SK-N-SH treated with all-trans-retinoic acid at 6 μM for 48 hours (cell line): Measurements from ENCODE around the gene SLC1A4.
"Not testable (repeated sequence)": the region's sequence is repeated elsewhere in the genome, so short reads cannot be mapped to it uniquely, and the experiment has no call there.

Experiments used
- ATAC-seq: fragments of 200-7000 bp; cut with Tn5 transposase; 3 replicates; pipeline ENCODE4 v1.9.1; 2020; ENCODE audit warnings: mild to moderate bottlenecking, moderate library complexity
- BACH2 ChIP-seq: fragments of 250-450 bp; sonication (Bioruptor Pico); IDR thresholded peaks from 2 replicates; pipeline ENCODE4 v1.9.0; 2021; ENCODE audit warnings: mild to moderate bottlenecking, borderline replicate concordance
- CSDC2 ChIP-seq: fragments of 250-450 bp; sonication (Bioruptor Pico); IDR thresholded peaks from 2 replicates; pipeline ENCODE4 v1.5.0; 2020; ENCODE audit warnings: mild to moderate bottlenecking, moderate library complexity
- ESRRG ChIP-seq: fragments of 250-450 bp; sonication (Bioruptor Pico); IDR thresholded peaks from 2 replicates; pipeline ENCODE4 v1.6.1; 2021; ENCODE audit warnings: mild to moderate bottlenecking
- GLIS3 ChIP-seq: fragments of 250-450 bp; sonication (Bioruptor Pico); IDR thresholded peaks from 2 replicates; pipeline ENCODE4 v1.5.0; 2020; ENCODE audit warnings: mild to moderate bottlenecking, moderate library complexity
- ISL1 ChIP-seq: fragments of 250-450 bp; sonication (Bioruptor Pico); IDR thresholded peaks from 2 replicates; pipeline ENCODE4 v2.1.2; 2022; ENCODE audit warnings: mild to moderate bottlenecking, moderate library complexity
- OSR1 ChIP-seq: fragments of 250-450 bp; sonication (Bioruptor Pico); IDR thresholded peaks from 2 replicates; pipeline ENCODE4 v1.8.0; 2022; ENCODE audit warnings: moderate library complexity, mild to moderate bottlenecking, inconsistent platforms
- POU6F1 ChIP-seq: fragments of 250-450 bp; sonication (Bioruptor Pico); IDR thresholded peaks from 2 replicates; pipeline ENCODE4 v1.8.0; 2021; ENCODE audit warnings: low read depth, mild to moderate bottlenecking, moderate library complexity, borderline replicate concordance
- PPARA ChIP-seq: fragments of 250-450 bp; sonication (Bioruptor Pico); IDR thresholded peaks from 2 replicates; pipeline ENCODE4 v1.5.0; 2020; ENCODE audit warnings: mild to moderate bottlenecking, borderline replicate concordance
- SNAI2 ChIP-seq: fragments of 250-450 bp; sonication (Bioruptor Pico); IDR thresholded peaks from 2 replicates; pipeline ENCODE4 v1.5.0; 2020; ENCODE audit warnings: mild to moderate bottlenecking, moderate library complexity
- TCF4 ChIP-seq: fragments of 250-450 bp; sonication (Bioruptor Pico); IDR thresholded peaks from 2 replicates; pipeline ENCODE4 v1.8.0; 2021; ENCODE audit warnings: mild to moderate bottlenecking, moderate library complexity, borderline replicate concordance
- TOX ChIP-seq: fragments of 250-450 bp; sonication (Bioruptor Pico); IDR thresholded peaks from 2 replicates; pipeline ENCODE4 v1.8.0; 2021; ENCODE audit warnings: mild to moderate bottlenecking, moderate library complexity, borderline replicate concordance
- ZC3H10 ChIP-seq: fragments of 250-450 bp; sonication (Bioruptor Pico); IDR thresholded peaks from 2 replicates; pipeline ENCODE4 v1.5.1; 2021; ENCODE audit warnings: mild to moderate bottlenecking, moderate library complexity
- ZFP3 ChIP-seq: fragments of 250-450 bp; sonication (Bioruptor Pico); IDR thresholded peaks from 2 replicates; pipeline ENCODE4 v1.5.0; 2020; ENCODE audit warnings: mild to moderate bottlenecking, moderate library complexity
- ZFP30 ChIP-seq: fragments of 450-650 bp; formaldehyde crosslinking; IDR thresholded peaks from 2 replicates; pipeline ENCODE4 v1.5.0; 2022; ENCODE audit warnings: mild to moderate bottlenecking, moderate library complexity
- ZNF565 ChIP-seq: fragments of 450-650 bp; formaldehyde crosslinking; conservative IDR thresholded peaks from 2 replicates; pipeline ENCODE4 v1.5.0; 2020; ENCODE audit warnings: low read depth, mild to moderate bottlenecking, moderate library complexity
- ZNF70 ChIP-seq: fragments of 450-650 bp; formaldehyde crosslinking; IDR thresholded peaks from 2 replicates; pipeline ENCODE4 v1.5.0; 2020; ENCODE audit warnings: mild to moderate bottlenecking, moderate library complexity
- TF ChIP-seq, protein P1 (sequence below): fragments of 250-450 bp; sonication (Bioruptor Pico); IDR thresholded peaks from 2 replicates; pipeline ENCODE4 v1.8.0; 2020; ENCODE audit warnings: mild to moderate bottlenecking, moderate library complexity, borderline replicate concordance
- TF ChIP-seq, protein P2 (sequence below): fragments of 250-450 bp; sonication (Bioruptor Pico); IDR thresholded peaks from 2 replicates; pipeline ENCODE4 v1.5.1; 2020; ENCODE audit warnings: low read depth, mild to moderate bottlenecking, moderate library complexity
- TF ChIP-seq, protein P3 (sequence below): fragments of 250-450 bp; sonication (Bioruptor Pico); IDR thresholded peaks from 2 replicates; pipeline ENCODE4 v1.5.1; 2021; ENCODE audit warnings: mild to moderate bottlenecking, moderate library complexity

Gene SLC1A4

GRCh38 chr2:64967601-64968000, 21.6 kb upstream of the SLC1A4 start (continued):
- TF ChIP-seq, protein P1, sequence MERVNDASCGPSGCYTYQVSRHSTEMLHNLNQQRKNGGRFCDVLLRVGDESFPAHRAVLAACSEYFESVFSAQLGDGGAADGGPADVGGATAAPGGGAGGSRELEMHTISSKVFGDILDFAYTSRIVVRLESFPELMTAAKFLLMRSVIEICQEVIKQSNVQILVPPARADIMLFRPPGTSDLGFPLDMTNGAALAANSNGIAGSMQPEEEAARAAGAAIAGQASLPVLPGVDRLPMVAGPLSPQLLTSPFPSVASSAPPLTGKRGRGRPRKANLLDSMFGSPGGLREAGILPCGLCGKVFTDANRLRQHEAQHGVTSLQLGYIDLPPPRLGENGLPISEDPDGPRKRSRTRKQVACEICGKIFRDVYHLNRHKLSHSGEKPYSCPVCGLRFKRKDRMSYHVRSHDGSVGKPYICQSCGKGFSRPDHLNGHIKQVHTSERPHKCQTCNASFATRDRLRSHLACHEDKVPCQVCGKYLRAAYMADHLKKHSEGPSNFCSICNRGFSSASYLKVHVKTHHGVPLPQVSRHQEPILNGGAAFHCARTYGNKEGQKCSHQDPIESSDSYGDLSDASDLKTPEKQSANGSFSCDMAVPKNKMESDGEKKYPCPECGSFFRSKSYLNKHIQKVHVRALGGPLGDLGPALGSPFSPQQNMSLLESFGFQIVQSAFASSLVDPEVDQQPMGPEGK (CRISPR knock-in tag), result no peak
- TF ChIP-seq, all 23 proteins: peak for 0

DNA sequence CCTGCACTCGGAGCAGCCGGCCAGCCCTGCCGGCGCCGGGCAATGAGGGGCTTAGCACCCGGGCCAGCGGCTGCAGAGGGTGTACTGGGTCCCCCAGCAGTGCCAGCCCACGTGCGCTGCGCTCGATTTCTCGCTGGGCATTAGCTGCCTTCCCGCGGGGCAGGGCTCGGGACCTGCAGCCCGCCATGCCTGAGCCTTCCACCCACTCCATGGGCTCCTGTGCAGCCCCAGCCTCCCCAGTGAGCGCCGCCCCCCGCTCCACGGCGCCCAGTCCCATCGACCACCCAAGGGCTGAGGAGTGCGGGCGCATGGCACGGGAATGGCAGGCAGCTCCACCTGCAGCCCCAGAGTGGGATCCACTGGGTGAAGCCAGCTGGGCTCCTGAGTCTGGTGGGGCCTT, 20.1 kb upstream of the SLC1A4 start:
- ATAC-seq, result not testable (repeated sequence)

- no peak for ATAC-seq
- TF ChIP-seq, protein P2, sequence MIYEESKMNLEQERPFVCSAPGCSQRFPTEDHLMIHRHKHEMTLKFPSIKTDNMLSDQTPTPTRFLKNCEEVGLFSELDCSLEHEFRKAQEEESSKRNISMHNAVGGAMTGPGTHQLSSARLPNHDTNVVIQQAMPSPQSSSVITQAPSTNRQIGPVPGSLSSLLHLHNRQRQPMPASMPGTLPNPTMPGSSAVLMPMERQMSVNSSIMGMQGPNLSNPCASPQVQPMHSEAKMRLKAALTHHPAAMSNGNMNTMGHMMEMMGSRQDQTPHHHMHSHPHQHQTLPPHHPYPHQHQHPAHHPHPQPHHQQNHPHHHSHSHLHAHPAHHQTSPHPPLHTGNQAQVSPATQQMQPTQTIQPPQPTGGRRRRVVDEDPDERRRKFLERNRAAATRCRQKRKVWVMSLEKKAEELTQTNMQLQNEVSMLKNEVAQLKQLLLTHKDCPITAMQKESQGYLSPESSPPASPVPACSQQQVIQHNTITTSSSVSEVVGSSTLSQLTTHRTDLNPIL (CRISPR knock-in tag), result no peak
- TF ChIP-seq CSDC2 (no peak), ZNF565 (CRISPR knock-in tag) (no peak), ZFP3 (CRISPR knock-in tag) (no peak), PPARA (no peak), ZFP30 (CRISPR knock-in tag) (no peak), SNAI2 (no peak)
These were observed 18.7 kb upstream of the SLC1A4 start for GRCh38 chr2:64970495-64970894.

DNA sequence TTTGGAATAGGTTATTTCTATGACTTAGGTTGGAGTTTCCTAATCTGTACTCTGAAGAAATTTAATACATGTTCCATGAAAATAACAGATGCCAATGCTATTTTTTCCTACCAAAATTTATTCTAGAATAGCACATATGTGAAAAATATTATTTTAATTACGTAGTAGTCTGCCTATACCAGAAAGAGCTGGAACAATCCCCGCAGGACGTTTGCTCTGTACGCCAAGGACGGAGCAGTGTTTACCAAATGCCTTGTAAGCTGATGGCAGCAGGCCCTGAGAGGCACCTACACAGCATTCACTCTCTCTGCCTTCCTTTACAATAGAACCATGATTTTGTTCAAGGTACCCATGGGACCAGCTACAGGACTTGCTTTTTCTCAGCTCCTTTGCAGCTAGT, 16.8 kb upstream of the SLC1A4 start:
- no peak for ATAC-seq
- TF ChIP-seq TOX (CRISPR knock-in tag), result no peak
- TF ChIP-seq POU6F1, result no peak
- no peak for TF ChIP-seq ZNF70
- TF ChIP-seq, protein P1 (CRISPR knock-in tag), result no peak
- no peak for TF ChIP-seq ESRRG (CRISPR knock-in tag)
- no peak for TF ChIP-seq ISL1
- no peak for TF ChIP-seq PPARA
- TF ChIP-seq TCF4 (CRISPR knock-in tag), result no peak
- no peak for TF ChIP-seq OSR1
- no peak for TF ChIP-seq ZFP3 (CRISPR knock-in tag)
- no peak for TF ChIP-seq GLIS3
- TF ChIP-seq, protein P3, sequence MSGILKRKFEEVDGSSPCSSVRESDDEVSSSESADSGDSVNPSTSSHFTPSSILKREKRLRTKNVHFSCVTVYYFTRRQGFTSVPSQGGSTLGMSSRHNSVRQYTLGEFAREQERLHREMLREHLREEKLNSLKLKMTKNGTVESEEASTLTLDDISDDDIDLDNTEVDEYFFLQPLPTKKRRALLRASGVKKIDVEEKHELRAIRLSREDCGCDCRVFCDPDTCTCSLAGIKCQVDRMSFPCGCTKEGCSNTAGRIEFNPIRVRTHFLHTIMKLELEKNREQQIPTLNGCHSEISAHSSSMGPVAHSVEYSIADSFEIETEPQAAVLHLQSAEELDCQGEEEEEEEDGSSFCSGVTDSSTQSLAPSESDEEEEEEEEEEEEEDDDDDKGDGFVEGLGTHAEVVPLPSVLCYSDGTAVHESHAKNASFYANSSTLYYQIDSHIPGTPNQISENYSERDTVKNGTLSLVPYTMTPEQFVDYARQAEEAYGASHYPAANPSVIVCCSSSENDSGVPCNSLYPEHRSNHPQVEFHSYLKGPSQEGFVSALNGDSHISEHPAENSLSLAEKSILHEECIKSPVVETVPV (CRISPR knock-in tag), result no peak

DNA sequence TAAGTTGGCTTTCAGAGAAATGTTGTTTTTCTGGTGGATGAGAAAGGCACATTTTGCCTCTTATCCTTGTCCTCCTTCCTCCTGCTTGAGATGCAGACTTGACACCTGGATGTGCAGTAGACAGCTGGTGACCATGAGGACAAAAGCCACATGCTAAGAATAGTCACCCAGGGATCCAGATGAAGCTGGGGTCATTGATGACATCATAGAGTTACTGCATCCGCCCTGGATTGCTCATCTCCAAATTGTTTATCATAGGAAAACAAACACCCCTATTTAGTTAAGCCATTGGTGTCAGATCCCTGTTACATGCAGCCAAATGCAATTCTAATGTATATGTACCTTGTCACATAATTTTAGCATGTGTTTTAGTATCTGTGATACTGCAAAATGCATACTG, 16.3 kb upstream of the SLC1A4 start:
- TF ChIP-seq GLIS3, result no peak
- no peak for TF ChIP-seq ZNF70
- no peak for TF ChIP-seq BACH2
- TF ChIP-seq ZC3H10 (CRISPR knock-in tag), result no peak
- TF ChIP-seq ZNF565 (CRISPR knock-in tag), result no peak
- no peak for TF ChIP-seq ZFP3 (CRISPR knock-in tag)
- TF ChIP-seq, protein P1 (CRISPR knock-in tag), result no peak
- no peak for TF ChIP-seq OSR1
- no peak for TF ChIP-seq ISL1
- TF ChIP-seq, protein P2 (CRISPR knock-in tag), result no peak
- no peak for TF ChIP-seq CSDC2
- TF ChIP-seq, protein P3 (CRISPR knock-in tag), result no peak
- TF ChIP-seq ZFP30 (CRISPR knock-in tag), result no peak
- TF ChIP-seq ESRRG (CRISPR knock-in tag), result no peak
- no peak for TF ChIP-seq PPARA
- ATAC-seq, result no peak
